Progenitor cell of endocrine pancreas (in vitro differentiated cells): Measurements from ENCODE around the gene PROK1. TPM values are rescaled to one million over a fixed set of nuclear protein-coding genes. Genes with fewer than 3 reads are reported as not detected.

Experiments used
- DNase-seq: peaks from one replicate; pipeline ENCODE4 v3.0.0; 2021; ENCODE audit warnings: low spot score; ENCODE audit not compliant: unreplicated experiment
- H3K27ac Mint-ChIP-seq: 2 replicates; pipeline ENCODE4 v1.8.0; 2021; ENCODE audit warnings: mild to moderate bottlenecking, moderate library complexity, mixed read lengths
- H3K27me3 Mint-ChIP-seq: 2 replicates; pipeline ENCODE4 v1.8.0; 2021; ENCODE audit warnings: mixed read lengths
- H3K36me3 Mint-ChIP-seq: 2 replicates; pipeline ENCODE4 v1.8.0; 2022; ENCODE audit warnings: mixed read lengths; ENCODE audit not compliant: insufficient read depth
- H3K4me1 Mint-ChIP-seq: 2 replicates; pipeline ENCODE4 v1.8.0; 2021; ENCODE audit warnings: low read depth, mixed read lengths
- H3K4me3 Mint-ChIP-seq: 2 replicates; pipeline ENCODE4 v1.8.0; 2021; ENCODE audit warnings: low read depth, mild to moderate bottlenecking, moderate library complexity, mixed read lengths
- H3K9me3 Mint-ChIP-seq: 2 replicates; pipeline ENCODE4 v1.8.0; 2021; ENCODE audit warnings: low read depth, mixed read lengths
- total RNA-seq: library from RNA; stranded (reverse); gene quantifications from 2 replicates; pipeline ENCODE4 v1.2.1, GENCODE V29; 2021
- TF ChIP-seq, protein P1 (sequence below): fragments of 200-600 bp; sonication (generic); IDR thresholded peaks from one replicate; pipeline ENCODE4 v1.5.0; 2021; ENCODE audit warnings: antibody characterized with exemption, mild to moderate bottlenecking; ENCODE audit not compliant: unreplicated experiment

PROK1 gene
- total RNA-seq, 1 donor from 2014 or later = not detected

DNA sequence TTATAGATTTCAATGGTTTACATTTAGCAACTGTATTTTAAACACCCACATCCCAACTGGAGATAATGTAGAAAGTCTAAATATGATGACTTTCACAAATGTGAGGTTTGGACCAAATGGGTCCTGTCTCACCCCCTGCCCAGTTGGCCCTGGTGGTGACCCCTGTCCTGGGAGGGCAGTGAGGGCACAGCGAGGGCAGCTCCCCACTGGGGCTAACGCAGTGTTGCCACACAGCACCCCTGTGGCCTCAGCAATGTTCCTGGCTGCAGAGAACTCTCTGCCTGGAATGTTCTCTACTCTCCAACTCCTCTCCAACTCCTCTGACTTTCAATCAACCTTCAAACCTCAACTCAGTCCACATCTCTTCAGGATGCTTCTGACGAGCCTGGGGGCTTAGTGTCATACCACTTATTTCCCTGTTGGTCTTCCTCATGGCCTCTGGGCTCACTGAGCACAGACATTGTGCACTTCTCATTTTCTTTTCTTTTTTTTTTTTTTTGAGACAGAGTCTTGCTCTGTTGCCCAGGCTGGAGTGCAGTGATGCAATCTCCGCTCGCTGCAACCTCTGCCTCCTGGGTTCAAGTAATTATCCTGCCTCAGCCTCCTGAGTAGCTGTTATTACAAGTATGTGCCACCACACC, 42.2 kb downstream of the PROK1 start:
- Mint-ChIP-seq H3K4me1 (no peaks in the 10 kb centered on the region), H3K27ac (no peak overlapping the region), H3K27me3 (peaks cover 35% of the 10 kb centered on the region), H3K9me3 (no peaks in the 10 kb centered on the region), H3K36me3 (no peaks in the 10 kb centered on the region), H3K4me3 (no peak overlapping the region)
- TF ChIP-seq, protein P1, sequence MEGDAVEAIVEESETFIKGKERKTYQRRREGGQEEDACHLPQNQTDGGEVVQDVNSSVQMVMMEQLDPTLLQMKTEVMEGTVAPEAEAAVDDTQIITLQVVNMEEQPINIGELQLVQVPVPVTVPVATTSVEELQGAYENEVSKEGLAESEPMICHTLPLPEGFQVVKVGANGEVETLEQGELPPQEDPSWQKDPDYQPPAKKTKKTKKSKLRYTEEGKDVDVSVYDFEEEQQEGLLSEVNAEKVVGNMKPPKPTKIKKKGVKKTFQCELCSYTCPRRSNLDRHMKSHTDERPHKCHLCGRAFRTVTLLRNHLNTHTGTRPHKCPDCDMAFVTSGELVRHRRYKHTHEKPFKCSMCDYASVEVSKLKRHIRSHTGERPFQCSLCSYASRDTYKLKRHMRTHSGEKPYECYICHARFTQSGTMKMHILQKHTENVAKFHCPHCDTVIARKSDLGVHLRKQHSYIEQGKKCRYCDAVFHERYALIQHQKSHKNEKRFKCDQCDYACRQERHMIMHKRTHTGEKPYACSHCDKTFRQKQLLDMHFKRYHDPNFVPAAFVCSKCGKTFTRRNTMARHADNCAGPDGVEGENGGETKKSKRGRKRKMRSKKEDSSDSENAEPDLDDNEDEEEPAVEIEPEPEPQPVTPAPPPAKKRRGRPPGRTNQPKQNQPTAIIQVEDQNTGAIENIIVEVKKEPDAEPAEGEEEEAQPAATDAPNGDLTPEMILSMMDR = no peak
- no peak for DNase-seq

DNA sequence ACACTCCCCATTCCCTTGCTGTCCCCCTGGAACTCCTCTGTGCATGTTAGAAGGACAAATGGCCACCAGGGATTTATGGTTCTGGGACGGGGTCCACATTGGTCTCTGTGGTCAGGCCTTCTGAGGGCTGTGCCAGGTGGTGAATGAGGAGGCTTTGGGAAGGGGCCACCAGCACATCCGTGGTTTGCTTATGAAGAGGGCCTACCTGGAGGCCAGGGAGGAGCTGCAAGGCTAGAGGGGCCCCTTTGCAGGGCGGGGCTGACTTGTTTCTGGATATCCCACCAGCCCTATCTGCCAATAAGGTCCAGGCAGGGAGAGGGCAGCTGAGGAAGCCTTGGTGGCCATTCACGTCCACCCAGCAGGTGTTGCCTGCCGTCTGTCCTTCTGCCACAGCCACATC, 43.1 kb downstream of the PROK1 start:
- TF ChIP-seq, protein P1 = no peak
- H3K4me3 Mint-ChIP-seq = no peak overlapping the region
- H3K36me3 Mint-ChIP-seq = no peaks in the 10 kb centered on the region
- no peak overlapping the region for H3K27ac Mint-ChIP-seq
- H3K9me3 Mint-ChIP-seq = no peaks in the 10 kb centered on the region
- DNase-seq = no peak
- no peaks in the 10 kb centered on the region for H3K4me1 Mint-ChIP-seq
- peaks cover 35% of the 10 kb centered on the region for H3K27me3 Mint-ChIP-seq

DNA sequence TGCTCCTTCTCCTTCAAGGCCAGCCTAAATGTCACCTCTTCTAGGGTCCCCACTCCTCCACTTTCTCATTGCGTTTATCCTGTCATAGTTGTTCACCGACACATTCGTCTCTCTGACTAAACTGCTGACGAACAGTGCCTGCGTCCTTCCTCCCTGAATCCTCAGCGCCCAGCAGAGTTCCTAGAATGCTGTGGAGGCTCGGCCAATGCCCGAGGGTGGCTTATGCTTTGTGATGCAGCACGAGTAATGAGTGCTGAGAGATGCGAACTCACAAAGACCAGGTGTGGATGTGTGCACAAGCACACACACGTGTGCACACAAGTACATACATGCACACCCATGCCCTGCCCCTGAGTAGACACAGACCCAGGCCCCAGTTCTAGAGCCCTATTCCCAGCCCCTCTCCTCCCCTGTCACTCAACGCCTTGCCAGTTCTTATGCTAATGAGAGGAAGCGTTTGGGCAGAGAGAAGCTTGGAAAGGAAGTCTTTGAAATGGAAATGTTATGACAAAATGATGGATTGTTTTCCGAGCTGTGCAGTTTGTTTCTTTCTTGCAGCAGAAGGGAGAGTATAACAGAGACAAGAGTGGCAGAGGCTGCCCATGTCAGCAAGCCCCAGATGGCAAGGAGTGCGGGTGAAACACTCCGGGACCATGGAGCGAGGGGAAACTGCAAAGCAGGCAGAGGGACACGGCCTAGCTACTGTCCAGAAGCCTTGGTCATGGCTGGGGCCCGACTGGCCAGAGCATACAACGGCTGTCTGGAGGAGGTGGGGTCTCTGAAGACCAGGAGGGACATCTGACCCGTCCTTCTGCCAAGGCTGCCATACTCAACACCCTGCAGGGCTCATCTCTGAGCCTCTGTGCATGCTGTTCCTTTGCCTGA, 43.8 kb downstream of the PROK1 start:
- H3K27ac Mint-ChIP-seq = no peak overlapping the region

DNA sequence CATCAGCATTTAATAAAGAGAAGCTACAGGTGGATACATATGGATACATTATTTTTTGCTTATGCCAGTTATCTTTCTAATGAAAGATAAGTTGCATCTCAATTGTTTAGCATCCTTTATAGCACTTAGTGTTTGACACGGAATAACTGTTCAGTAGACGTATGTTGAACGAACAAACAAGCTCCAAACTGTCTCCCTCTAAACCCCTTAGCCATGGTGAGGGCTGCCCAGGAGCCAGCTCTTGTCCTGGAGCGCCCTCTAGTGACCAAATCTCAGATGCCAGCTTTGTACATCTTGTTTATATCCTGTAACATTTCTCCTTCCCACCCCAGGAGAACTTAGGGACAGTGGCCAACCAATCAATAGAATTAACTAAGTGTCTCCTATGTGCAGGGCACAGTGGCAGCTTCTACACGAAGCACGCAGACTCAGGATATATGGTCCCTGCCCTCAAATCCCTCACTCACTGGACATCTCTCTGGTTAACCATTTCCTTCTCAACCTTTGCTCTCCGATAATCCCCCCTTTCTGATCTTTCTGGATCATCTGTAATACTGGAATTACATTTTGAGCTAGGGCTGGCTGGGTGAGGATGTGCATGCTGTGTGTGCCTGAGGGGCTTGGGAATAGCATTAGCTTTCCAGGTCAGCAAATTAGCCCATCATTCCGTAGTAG, 45.1 kb downstream of the PROK1 start:
- peak; percentile 78 for DNase-seq
- peak overlapping the region; percentile 46 for H3K27ac Mint-ChIP-seq
- H3K9me3 Mint-ChIP-seq = no peaks in the 10 kb centered on the region
- H3K36me3 Mint-ChIP-seq = no peaks in the 10 kb centered on the region
- TF ChIP-seq, protein P1 = peak; percentile 96
- no peak overlapping the region for H3K4me3 Mint-ChIP-seq
- H3K27me3 Mint-ChIP-seq = peaks cover 29% of the 10 kb centered on the region
- H3K4me1 Mint-ChIP-seq = no peaks in the 10 kb centered on the region

More for the DNA sequence above, 43.8 kb downstream of the PROK1 start:
- no peaks in the 10 kb centered on the region for H3K9me3 Mint-ChIP-seq
- no peaks in the 10 kb centered on the region for H3K4me1 Mint-ChIP-seq
- no peaks in the 10 kb centered on the region for H3K36me3 Mint-ChIP-seq
- TF ChIP-seq, protein P1 = no peak
- H3K27me3 Mint-ChIP-seq = peaks cover 35% of the 10 kb centered on the region
- no peak overlapping the region for H3K4me3 Mint-ChIP-seq
- DNase-seq = no peak

DNA sequence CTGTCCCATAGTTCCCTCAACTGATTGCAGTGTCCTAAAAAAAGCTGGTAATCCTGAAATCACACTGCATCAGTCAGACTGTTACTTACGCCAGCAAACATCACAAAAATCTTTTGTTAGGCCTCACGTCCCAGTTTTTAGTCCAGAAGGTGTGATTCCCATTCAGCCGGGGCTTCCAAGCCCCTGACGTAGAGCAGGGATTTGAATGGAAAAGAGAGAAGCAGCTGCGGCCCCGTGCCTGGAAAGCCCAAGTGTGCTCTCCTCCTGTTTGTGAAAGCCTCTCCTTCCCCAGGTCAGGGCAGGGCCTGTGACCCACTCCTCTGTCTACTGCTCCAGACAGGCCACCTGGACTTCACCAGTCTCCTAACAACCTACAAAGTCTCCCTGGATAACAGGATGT, 47.3 kb downstream of the PROK1 start:
- no peak for DNase-seq
- Mint-ChIP-seq H3K4me1 (no peaks in the 10 kb centered on the region), H3K9me3 (no peaks in the 10 kb centered on the region), H3K4me3 (no peak overlapping the region), H3K27ac (no peak overlapping the region), H3K27me3 (peaks cover 26% of the 10 kb centered on the region), H3K36me3 (no peaks in the 10 kb centered on the region)
- TF ChIP-seq, protein P1 = no peak
